OCI-LY1 (cell line): ENCODE results near the gene DDC.

Source experiments
- H2AFZ ChIP-seq: fragments of 200-600 bp; sonication (generic), shearing (Covaris generic); 2 replicates; pipeline ENCODE4 v1.6.0; 2014; ENCODE audit warnings: antibody characterized with exemption, mild to moderate bottlenecking, low read length
- H3F3A ChIP-seq: fragments of 200-600 bp; sonication (generic), shearing (Covaris generic); 2 replicates; pipeline ENCODE4 v1.6.0; 2014; ENCODE audit warnings: mild to moderate bottlenecking, antibody characterized with exemption, low read length, moderate library complexity; ENCODE audit not compliant: insufficient read depth
- H3K27ac ChIP-seq: fragments of 200-600 bp; sonication (generic); 2 replicates; pipeline ENCODE4 v1.5.1; 2014; ENCODE audit warnings: low read length, mixed run types, mild to moderate bottlenecking, low read depth; ENCODE audit not compliant: poor library complexity, severe bottlenecking
- H3K27me3 ChIP-seq: fragments of 200-600 bp; sonication (generic); 2 replicates; pipeline ENCODE4 v1.6.0; 2014; ENCODE audit warnings: antibody characterized with exemption, mild to moderate bottlenecking, low read length, moderate library complexity; ENCODE audit not compliant: insufficient read depth
- H3K36me3 ChIP-seq: fragments of 200-600 bp; sonication (generic); 2 replicates; pipeline ENCODE4 v1.6.1; 2014; ENCODE audit warnings: mild to moderate bottlenecking, antibody characterized with exemption, low read length, moderate library complexity, mixed read lengths; ENCODE audit not compliant: insufficient read depth
- H3K4me1 ChIP-seq: fragments of 200-600 bp; sonication (generic); 2 replicates; pipeline ENCODE4 v1.5.1; 2014; ENCODE audit warnings: mild to moderate bottlenecking, low read length, moderate library complexity; ENCODE audit not compliant: insufficient read depth, severe bottlenecking
- H3K4me2 ChIP-seq: fragments of 200-600 bp; sonication (generic), shearing (Covaris generic); 2 replicates; pipeline ENCODE4 v1.6.1; 2014; ENCODE audit warnings: low read length
- H3K4me3 ChIP-seq: fragments of 200-600 bp; sonication (generic); 2 replicates; pipeline ENCODE4 v1.5.1; 2014; ENCODE audit warnings: low read length, low read depth, mild to moderate bottlenecking, mixed read lengths; ENCODE audit not compliant: poor library complexity, severe bottlenecking
- H3K79me2 ChIP-seq: fragments of 200-600 bp; shearing (Covaris generic); 2 replicates; pipeline ENCODE4 v1.6.1; 2016; ENCODE audit warnings: mixed run types, low read length, mixed read lengths; ENCODE audit not compliant: insufficient read depth
- H3K9ac ChIP-seq: fragments of 200-600 bp; sonication (generic), shearing (Covaris generic); 2 replicates; pipeline ENCODE4 v1.6.1; 2014; ENCODE audit warnings: mild to moderate bottlenecking, low read length, mixed read lengths
- H3K9me2 ChIP-seq: fragments of 200-600 bp; sonication (generic), shearing (Covaris generic); 2 replicates; pipeline ENCODE4 v1.6.1; 2014; ENCODE audit warnings: low read depth, mild to moderate bottlenecking, low read length, mixed read lengths
- H3K9me3 ChIP-seq: fragments of 200-600 bp; shearing (Covaris generic); 2 replicates; pipeline ENCODE4 v1.6.1; 2014; ENCODE audit warnings: low read length, mixed read lengths
- H4K20me1 ChIP-seq: fragments of 200-600 bp; sonication (generic), shearing (Covaris generic); 2 replicates; pipeline ENCODE4 v1.6.0; 2016; ENCODE audit warnings: mild to moderate bottlenecking, low read length; ENCODE audit not compliant: insufficient read depth
- EZH2 ChIP-seq: fragments of 200-600 bp; sonication (generic), shearing (Covaris generic); IDR thresholded peaks from 2 replicates; pipeline ENCODE4 v1.8.0; 2017; ENCODE audit warnings: borderline replicate concordance, mixed run types, mild to moderate bottlenecking, antibody characterized with exemption, low read length, moderate library complexity, mixed read lengths
- TF ChIP-seq, protein P1 (sequence below): fragments of 200-600 bp; sonication (generic), shearing (Covaris generic); IDR thresholded peaks from 2 replicates; pipeline ENCODE4 v1.5.1; 2017; ENCODE audit warnings: mild to moderate bottlenecking, antibody characterized with exemption, low read length, moderate library complexity, mixed read lengths

The DDC gene

DNA sequence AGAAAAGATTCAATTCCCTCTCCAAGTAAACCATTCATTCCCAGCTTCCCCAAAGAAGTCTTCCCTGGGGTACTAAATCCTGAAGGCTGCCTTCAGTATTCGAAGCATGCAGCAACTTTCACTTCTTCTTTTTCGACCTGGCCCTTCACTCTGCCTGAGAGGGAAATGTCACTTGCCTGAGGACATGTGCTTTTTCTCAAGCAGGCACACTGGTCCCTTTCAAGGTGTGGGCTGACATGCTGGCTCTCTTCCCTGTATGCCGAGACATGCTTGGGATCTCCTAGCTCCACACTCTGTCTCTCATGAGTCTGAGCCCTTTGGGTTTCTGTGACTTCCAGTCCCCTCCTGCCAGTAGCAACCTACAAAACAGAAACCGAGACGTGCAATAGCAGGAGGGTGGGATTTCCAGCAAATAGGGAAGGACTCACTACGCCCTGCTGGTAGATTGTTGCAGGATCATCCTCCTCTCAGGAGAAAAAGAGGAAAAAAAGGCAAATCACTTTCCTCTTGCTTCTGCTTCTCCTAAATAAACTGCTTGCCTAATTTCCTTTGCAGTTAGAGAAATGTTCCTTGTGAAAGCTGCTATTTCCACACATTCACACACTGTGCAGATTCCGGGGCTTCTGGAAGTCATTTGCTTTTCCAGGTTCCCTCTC lies 148.6 kb downstream of the DDC start:
- Histone ChIP-seq H3K27me3 (no peaks in the 10 kb centered on the region), H3F3A (no peaks in the 10 kb centered on the region; the same call in 1 of the 2 replicates), H3K4me2 (peak overlapping the region; percentile 51), H3K4me3 (no peak overlapping the region), H3K36me3 (no peaks in the 10 kb centered on the region), H3K27ac (no peak overlapping the region), H3K9me2 (no peaks in the 10 kb centered on the region), H2AFZ (no peak overlapping the region), H3K9ac (peak overlapping the region; percentile 36; the same call in 1 of the 2 replicates), H3K4me1 (peaks cover 36% of the 10 kb centered on the region), H3K79me2 (no peaks in the 10 kb centered on the region), H4K20me1 (no peaks in the 10 kb centered on the region), H3K9me3 (no peaks in the 10 kb centered on the region)
- TF ChIP-seq, protein P1, sequence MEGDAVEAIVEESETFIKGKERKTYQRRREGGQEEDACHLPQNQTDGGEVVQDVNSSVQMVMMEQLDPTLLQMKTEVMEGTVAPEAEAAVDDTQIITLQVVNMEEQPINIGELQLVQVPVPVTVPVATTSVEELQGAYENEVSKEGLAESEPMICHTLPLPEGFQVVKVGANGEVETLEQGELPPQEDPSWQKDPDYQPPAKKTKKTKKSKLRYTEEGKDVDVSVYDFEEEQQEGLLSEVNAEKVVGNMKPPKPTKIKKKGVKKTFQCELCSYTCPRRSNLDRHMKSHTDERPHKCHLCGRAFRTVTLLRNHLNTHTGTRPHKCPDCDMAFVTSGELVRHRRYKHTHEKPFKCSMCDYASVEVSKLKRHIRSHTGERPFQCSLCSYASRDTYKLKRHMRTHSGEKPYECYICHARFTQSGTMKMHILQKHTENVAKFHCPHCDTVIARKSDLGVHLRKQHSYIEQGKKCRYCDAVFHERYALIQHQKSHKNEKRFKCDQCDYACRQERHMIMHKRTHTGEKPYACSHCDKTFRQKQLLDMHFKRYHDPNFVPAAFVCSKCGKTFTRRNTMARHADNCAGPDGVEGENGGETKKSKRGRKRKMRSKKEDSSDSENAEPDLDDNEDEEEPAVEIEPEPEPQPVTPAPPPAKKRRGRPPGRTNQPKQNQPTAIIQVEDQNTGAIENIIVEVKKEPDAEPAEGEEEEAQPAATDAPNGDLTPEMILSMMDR = no peak
- no peak for TF ChIP-seq EZH2

DNA sequence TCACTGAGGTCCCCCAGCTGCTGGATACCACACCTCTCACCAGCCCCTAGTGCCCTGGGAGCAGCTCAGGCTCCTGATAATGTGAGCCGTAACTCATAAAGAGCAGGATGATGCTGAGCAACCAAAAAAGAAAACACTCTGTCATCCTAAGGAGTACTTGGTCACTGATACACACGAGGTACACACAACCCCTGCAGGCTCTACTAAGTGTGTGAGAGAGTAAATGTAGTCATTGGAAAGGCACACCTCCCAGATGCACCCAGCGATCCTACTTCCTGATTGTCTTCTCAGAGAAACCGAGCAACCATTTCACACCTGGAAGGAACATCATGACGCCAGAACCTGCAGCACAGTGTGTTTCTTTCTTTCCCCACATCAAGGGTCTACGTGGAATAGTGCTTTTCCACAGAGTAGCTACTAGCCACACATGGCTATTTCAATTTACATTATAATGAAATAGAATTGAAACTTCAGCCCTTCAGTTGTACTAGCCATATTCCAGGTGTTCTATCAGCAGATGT lies 149.3 kb downstream of the DDC start:
- H3K27ac ChIP-seq = no peak overlapping the region
- H3K9me3 ChIP-seq = no peaks in the 10 kb centered on the region
- no peaks in the 10 kb centered on the region for H3K9me2 ChIP-seq
- peaks cover 44% of the 10 kb centered on the region for H3K4me1 ChIP-seq
- no peak overlapping the region for H2AFZ ChIP-seq
- no peaks in the 10 kb centered on the region for H4K20me1 ChIP-seq
- no peaks in the 10 kb centered on the region for H3K36me3 ChIP-seq
- no peaks in the 10 kb centered on the region for H3K27me3 ChIP-seq
- H3F3A ChIP-seq = no peaks in the 10 kb centered on the region; the same call in 1 of the 2 replicates
- TF ChIP-seq, protein P1 = no peak
- no peak for TF ChIP-seq EZH2
- H3K79me2 ChIP-seq = no peaks in the 10 kb centered on the region
- no peak overlapping the region for H3K4me3 ChIP-seq
- H3K9ac ChIP-seq = no peak overlapping the region
- peak overlapping the region; percentile 51 for H3K4me2 ChIP-seq

DNA sequence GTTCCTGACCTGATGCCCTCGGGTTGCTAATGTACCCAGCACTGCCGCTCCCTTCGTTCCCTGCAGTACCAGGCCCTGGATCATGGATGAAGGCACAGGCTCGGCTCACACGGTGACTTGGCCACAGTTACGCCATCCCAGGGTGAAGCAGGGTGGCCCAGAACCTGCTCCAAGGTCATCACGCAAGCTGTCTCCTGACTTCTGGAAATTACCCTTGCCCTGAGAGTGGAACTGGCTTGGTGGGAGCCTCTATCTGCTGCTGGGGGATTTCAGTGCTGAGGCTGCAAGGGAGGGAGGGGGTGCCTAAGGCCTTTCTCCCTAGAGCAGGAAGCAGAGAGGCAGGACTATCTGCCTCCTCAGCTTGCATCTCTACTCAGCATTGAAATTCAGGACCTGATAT lies 151.6 kb downstream of the DDC start:
- Histone ChIP-seq H3K4me3 (no peak overlapping the region), H3K4me1 (peaks cover 63% of the 10 kb centered on the region), H3K9me2 (no peaks in the 10 kb centered on the region), H3K27me3 (no peaks in the 10 kb centered on the region), H3K9me3 (no peaks in the 10 kb centered on the region), H3F3A (no peaks in the 10 kb centered on the region; the same call in 1 of the 2 replicates), H3K9ac (no peak overlapping the region), H2AFZ (no peak overlapping the region), H3K36me3 (no peaks in the 10 kb centered on the region), H3K27ac (peak overlapping the region; percentile 74), H3K4me2 (no peak overlapping the region), H4K20me1 (no peaks in the 10 kb centered on the region), H3K79me2 (no peaks in the 10 kb centered on the region)
- no peak for TF ChIP-seq EZH2
- TF ChIP-seq, protein P1 = no peak
